ENCODE measurements around the gene PXDN. TPM values are rescaled to one million over a fixed set of nuclear protein-coding genes. Genes with fewer than 3 reads are reported as not detected.

PXDN gene
- total RNA-seq, 1 donor from 2014 or later, result 150 TPM

DNA sequence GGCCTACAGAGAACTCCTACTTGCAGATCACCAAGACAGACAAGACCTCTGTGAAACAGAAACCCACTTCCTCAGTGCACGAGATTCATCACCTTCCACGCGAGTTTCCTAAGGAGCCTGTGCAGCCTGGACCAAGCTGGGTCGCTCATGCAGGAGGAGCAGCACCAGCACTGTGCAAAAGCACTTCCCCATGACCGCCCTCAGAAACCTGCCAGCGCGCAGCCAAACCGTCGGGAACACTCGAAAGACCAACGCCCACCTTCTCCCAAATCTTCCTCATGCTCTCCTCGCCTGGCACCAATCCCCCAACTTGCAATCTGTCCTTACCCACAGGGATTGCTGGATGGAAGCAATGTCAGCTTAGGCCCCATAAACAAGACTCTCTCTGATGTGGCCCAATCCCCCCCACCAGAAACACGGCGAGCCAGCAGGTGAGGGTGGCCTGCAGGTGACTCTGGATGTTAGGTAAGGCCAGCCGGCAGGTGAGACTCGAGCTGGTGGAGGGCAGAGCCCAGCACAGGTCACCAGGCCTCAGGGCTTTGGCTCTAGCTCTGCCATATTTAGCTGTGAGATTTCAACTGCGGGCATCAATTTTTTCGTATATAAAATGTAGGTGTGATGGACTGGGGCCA, 69.4 kb downstream of the PXDN start:
- Mint-ChIP-seq H3K27me3 (no peaks in the 10 kb centered on the region), H3K4me3 (no peak overlapping the region), H3K9me3 (no peaks in the 10 kb centered on the region), H3K36me3 (peaks cover 8% of the 10 kb centered on the region), H3K27ac (no peak overlapping the region), H3K4me1 (ENCODE audit: unreplicated experiment) (no peaks in the 10 kb centered on the region)
- TF ChIP-seq, protein P1, sequence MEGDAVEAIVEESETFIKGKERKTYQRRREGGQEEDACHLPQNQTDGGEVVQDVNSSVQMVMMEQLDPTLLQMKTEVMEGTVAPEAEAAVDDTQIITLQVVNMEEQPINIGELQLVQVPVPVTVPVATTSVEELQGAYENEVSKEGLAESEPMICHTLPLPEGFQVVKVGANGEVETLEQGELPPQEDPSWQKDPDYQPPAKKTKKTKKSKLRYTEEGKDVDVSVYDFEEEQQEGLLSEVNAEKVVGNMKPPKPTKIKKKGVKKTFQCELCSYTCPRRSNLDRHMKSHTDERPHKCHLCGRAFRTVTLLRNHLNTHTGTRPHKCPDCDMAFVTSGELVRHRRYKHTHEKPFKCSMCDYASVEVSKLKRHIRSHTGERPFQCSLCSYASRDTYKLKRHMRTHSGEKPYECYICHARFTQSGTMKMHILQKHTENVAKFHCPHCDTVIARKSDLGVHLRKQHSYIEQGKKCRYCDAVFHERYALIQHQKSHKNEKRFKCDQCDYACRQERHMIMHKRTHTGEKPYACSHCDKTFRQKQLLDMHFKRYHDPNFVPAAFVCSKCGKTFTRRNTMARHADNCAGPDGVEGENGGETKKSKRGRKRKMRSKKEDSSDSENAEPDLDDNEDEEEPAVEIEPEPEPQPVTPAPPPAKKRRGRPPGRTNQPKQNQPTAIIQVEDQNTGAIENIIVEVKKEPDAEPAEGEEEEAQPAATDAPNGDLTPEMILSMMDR (conservative IDR thresholded peaks at IDR 0.05), result no peak
- no peak for DNase-seq (ENCODE audit: extremely low spot score, unreplicated experiment)

DNA sequence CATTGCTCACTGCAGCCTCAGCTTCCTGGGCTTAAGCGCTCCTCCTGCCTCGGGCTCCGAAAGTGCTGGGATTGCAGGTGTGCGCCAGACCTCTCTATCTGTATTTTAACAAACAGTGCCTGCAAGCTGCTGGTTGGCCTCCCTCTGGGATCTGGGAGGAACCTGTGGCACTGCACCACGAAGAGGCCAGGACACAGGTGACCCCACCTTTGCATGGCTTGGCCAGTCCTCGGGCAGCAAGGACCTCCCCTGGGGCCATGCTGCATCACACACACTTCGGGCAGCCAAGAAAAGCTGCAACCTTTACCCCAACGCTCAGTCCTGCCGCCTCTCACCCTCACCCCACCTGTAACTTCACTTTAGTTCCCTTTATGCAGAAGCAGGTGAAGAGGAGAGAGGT, 70.0 kb downstream of the PXDN start:
- DNase-seq (ENCODE audit: extremely low spot score, unreplicated experiment), result no peak
- H3K27me3 Mint-ChIP-seq, result no peaks in the 10 kb centered on the region
- H3K4me3 Mint-ChIP-seq, result no peak overlapping the region
- H3K36me3 Mint-ChIP-seq, result peaks cover 10% of the 10 kb centered on the region
- TF ChIP-seq, protein P1 (conservative IDR thresholded peaks at IDR 0.05), result no peak
- no peaks in the 10 kb centered on the region for H3K4me1 Mint-ChIP-seq (ENCODE audit: unreplicated experiment)
- H3K27ac Mint-ChIP-seq, result no peak overlapping the region
- H3K9me3 Mint-ChIP-seq, result no peaks in the 10 kb centered on the region

DNA sequence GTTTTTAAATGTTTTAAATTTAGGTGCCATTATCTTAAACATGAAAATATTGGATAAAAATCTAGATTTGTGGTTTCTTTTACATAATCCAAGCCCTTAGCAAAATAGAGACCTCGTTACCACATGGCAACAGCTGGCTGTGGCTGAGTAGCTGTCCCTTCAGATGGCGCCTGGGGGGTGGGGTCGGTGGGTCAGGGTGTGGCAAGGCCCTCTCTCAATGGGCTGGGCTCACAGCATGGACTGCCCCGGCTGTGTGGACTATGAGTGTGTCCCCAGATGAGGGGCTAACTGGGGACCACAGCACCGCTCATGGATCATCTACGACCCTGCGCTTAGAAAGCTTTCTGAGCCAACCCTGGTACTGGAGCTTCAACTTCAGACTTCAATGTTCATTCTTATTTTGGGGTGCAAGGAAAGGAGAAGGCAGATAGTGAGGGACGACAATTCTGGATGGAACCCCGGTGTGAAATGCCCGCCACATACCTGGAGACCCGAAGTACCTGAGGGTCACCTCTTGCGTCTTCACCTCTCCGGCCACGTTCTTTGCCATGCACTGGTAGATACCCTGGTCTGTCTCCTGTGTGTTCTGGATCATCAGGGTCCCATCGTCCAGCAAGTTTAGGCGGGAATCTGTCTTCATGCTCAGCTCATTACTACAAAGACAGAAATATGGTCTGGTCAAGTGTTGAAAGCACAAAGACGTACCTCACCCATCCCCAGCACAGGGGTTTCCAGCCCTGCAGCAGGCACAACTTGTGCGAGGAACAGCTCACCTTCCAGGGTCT, 71.0 kb downstream of the PXDN start:
- no peaks in the 10 kb centered on the region for H3K27me3 Mint-ChIP-seq
- no peak overlapping the region for H3K4me3 Mint-ChIP-seq
- no peak overlapping the region for H3K27ac Mint-ChIP-seq
- DNase-seq (ENCODE audit: extremely low spot score, unreplicated experiment), result no peak
- no peaks in the 10 kb centered on the region for H3K4me1 Mint-ChIP-seq (ENCODE audit: unreplicated experiment)
- H3K9me3 Mint-ChIP-seq, result no peaks in the 10 kb centered on the region
- peaks cover 18% of the 10 kb centered on the region for H3K36me3 Mint-ChIP-seq
- TF ChIP-seq, protein P1 (conservative IDR thresholded peaks at IDR 0.05), result no peak

DNA sequence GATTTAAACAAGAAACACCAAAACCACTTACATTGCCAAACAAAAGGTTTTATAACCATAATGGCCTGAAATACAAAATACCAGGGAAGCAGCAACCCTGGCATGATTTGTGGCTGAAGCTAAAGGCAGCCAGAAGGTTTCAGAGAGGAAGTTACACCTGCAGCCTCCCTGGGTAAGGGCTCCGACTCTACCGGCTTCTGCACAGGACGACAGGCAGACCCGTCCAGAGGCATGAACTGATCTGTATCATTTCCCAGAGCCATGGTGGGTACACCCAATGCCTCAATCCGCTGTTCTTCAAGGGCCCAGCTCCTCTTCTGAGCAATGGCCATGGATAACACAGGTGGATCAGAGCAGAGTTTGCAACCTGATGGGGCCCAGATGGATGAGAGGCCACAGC, 71.6 kb downstream of the PXDN start:
- Mint-ChIP-seq H3K27me3 (no peaks in the 10 kb centered on the region), H3K4me3 (no peak overlapping the region), H3K4me1 (ENCODE audit: unreplicated experiment) (no peaks in the 10 kb centered on the region), H3K36me3 (peaks cover 20% of the 10 kb centered on the region), H3K27ac (no peak overlapping the region), H3K9me3 (no peaks in the 10 kb centered on the region)
- DNase-seq (ENCODE audit: extremely low spot score, unreplicated experiment), result no peak
- TF ChIP-seq, protein P1 (conservative IDR thresholded peaks at IDR 0.05), result no peak

DNA sequence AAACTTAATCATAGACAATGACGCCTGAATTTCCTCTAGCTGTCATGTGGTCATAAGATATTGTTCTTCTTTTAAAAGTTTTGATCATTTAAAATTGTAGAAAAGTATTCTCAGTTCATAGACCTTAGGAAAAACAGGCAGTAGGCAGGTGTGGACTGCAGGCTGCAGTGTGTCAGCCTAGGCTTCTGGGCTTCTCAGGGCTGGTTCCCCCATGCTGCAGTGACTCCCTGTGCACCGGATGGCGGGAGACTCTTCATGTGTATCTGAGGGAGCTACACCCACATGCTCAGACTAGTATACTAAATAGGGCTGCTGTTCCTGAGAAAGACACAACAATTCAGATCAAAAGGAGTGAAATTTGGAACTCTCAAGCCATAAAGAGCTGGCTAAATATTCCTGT, 72.4 kb downstream of the PXDN start:
- H3K27me3 Mint-ChIP-seq, result no peaks in the 10 kb centered on the region
- no peak for DNase-seq (ENCODE audit: extremely low spot score, unreplicated experiment)
- TF ChIP-seq, protein P1 (conservative IDR thresholded peaks at IDR 0.05), result no peak
- peaks cover 22% of the 10 kb centered on the region for H3K36me3 Mint-ChIP-seq
- H3K4me1 Mint-ChIP-seq (ENCODE audit: unreplicated experiment), result no peaks in the 10 kb centered on the region
- H3K4me3 Mint-ChIP-seq, result no peak overlapping the region
- no peaks in the 10 kb centered on the region for H3K9me3 Mint-ChIP-seq
- H3K27ac Mint-ChIP-seq, result no peak overlapping the region

Data from type B pancreatic cell (in vitro differentiated cells).